ENCODE results near the gene MMP13. TPM values are rescaled to one million over a fixed set of nuclear protein-coding genes. Genes with fewer than 3 reads are reported as not detected.

The MMP13 gene
- 0.09 to 0.15 TPM in 2 of 5 replicates, not detected in the others for total RNA-seq (2022; extraction: Qiagen RNA extraction; ENCODE audit: low read depth)

DNA sequence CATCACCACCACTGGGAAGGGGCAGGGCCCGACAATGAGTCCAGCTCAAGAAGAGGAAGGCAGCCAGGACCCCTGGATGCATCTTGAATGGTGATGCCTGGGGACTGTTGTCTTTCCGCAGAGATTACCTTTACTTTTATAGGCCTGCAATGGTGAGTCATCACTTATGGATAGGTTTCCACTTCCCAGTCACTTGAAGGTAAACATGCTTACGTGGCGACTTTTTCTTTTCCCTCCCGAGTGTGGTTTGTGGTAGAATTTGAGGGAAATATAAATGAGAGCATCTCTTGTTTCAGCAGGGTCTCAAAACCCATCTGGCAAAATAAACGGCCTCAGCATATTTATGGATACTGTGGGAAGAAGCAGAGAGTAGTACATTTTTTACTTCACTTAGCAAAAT, at the start of gene MMP13:
MMP13 (minus strand) TSS at position 109 of the 400 bp plus-strand sequence; CDS start at position 82, 27 bp downstream.

Other genes starting within 250 kb of the MMP13 start
- not detected in 5 replicates for gene MMP27, start 250.0 kb downstream of the MMP13 start, total RNA-seq (2022; extraction: Qiagen RNA extraction; ENCODE audit: low read depth)
- gene MMP8, start 230.8 kb downstream of the MMP13 start, total RNA-seq (2022; extraction: Qiagen RNA extraction; ENCODE audit: low read depth), result not detected in 5 replicates
- 0.70 to 1.5 TPM (median 0.94 TPM) in 5 replicates for gene MMP10, start 175.1 kb downstream of the MMP13 start, total RNA-seq (2022; extraction: Qiagen RNA extraction; ENCODE audit: low read depth)
- gene MMP1, start 157.6 kb downstream of the MMP13 start, total RNA-seq (2022; extraction: Qiagen RNA extraction; ENCODE audit: low read depth), result 0.58 to 1.3 TPM (median 1.0 TPM) in 5 replicates
- not detected in 5 replicates for gene MMP3, start 112.1 kb downstream of the MMP13 start, total RNA-seq (2022; extraction: Qiagen RNA extraction; ENCODE audit: low read depth)
- gene MMP12, start 80.8 kb downstream of the MMP13 start, total RNA-seq (2022; extraction: Qiagen RNA extraction; ENCODE audit: low read depth), result 0.12 to 0.13 TPM in 2 of 5 replicates, not detected in the others
- gene DCUN1D5, start 136.4 kb upstream of the MMP13 start, total RNA-seq (2022; extraction: Qiagen RNA extraction; ENCODE audit: low read depth), result 56.7 to 67.1 TPM (median 61.2 TPM) in 5 replicates
- gene DYNC2H1, start 153.7 kb upstream of the MMP13 start, total RNA-seq (2022; extraction: Qiagen RNA extraction; ENCODE audit: low read depth), result 5.8 to 8.3 TPM (median 6.4 TPM) in 5 replicates

Data from A549 treated with ZK216348 at 1 μM for 4 hours (cell line).